Body of pancreas (tissue), 4 donors: Measurements from ENCODE around the gene MUC21. TPM values are rescaled to one million over a fixed set of nuclear protein-coding genes. Genes with fewer than 3 reads are reported as not detected.

ENCODE experiments used
- ATAC-seq: fragments of 150-250 bp; one replicate; pipeline ENCODE4 v1.9.1; 2016
- DNase-seq, 4 donors: peaks; one replicate each; pipeline ENCODE4 v3.0.0-alpha.2; 2019
- H3K27ac ChIP-seq, 4 donors: fragments of 200-600 bp; sonication (generic); 1 replicate in 3 of 4; 2 replicates in 1 of 4; pipeline versions ENCODE4 v1.5.1 to v1.6.1; 2016 to 2019; ENCODE audit warnings: mild to moderate bottlenecking in 1 of 4, mixed read lengths in 1 of 4, moderate library complexity in 1 of 4
- H3K27me3 ChIP-seq, 2 donors: fragments of 200-600 bp; sonication (generic); one replicate each; pipeline ENCODE4 v1.6.0; 2016; ENCODE audit warnings: mild to moderate bottlenecking in 1 of 2
- H3K36me3 ChIP-seq, 2 donors: fragments of 200-600 bp; sonication (generic); replicated peaks in 1 of 2; 2 replicates each; pipeline ENCODE4 v1.5.1; 2016; ENCODE audit warnings: low read depth in 2 of 2; ENCODE audit not compliant: insufficient read depth in 1 of 2
- H3K4me1 ChIP-seq: fragments of 200-600 bp; sonication (generic); one replicate; pipeline ENCODE4 v1.6.0; 2016
- H3K4me3 ChIP-seq, 2 donors: fragments of 200-600 bp; sonication (generic); 1 replicate in 1 of 2; 2 replicates in 1 of 2; pipeline ENCODE4 v1.5.1; 2016 to 2019
- H3K9me3 ChIP-seq, 3 donors: fragments of 200-600 bp; sonication (generic); 1 replicate in 2 of 3; 2 replicates in 1 of 3; pipeline ENCODE4 v1.5.1; 2016
- CTCF ChIP-seq, 7 experiments: fragments of 450-650 bp in 4 of 7; fragments of 200-600 bp in 3 of 7; sonication (generic) in 3 of 7; IDR thresholded peaks; one replicate each; pipeline ENCODE4 v1.5.1; 2016 to 2019; ENCODE audit warnings: antibody characterized with exemption in 7 of 7
- POLR2A ChIP-seq, 3 donors: fragments of 450-650 bp; IDR thresholded peaks; one replicate each; pipeline ENCODE4 v1.6.1; 2016; ENCODE audit warnings: antibody characterized with exemption in 3 of 3, mild to moderate bottlenecking in 2 of 3
- WGBS, 2 donors: methylation state at CpG; one replicate each; pipeline ENCODE4 v1.1.5; 2017; 5-methylcytosine and 5-hydroxymethylcytosine counted together
- intact Hi-C: fragments of 100-400 bp; cut with DNase I; formaldehyde crosslinking; loops from one replicate; pipeline ENCODE4 v1.15.1; 2023
- total RNA-seq, 2 donors: library from RNA; depleted of rRNA; stranded (reverse); fragments of >200 nt; gene quantifications; one replicate each; pipeline ENCODE4 v1.1.0, GENCODE V29; 2016

The MUC21 gene
- total RNA-seq, 2 donors from 2014 or later: not detected

DNA sequence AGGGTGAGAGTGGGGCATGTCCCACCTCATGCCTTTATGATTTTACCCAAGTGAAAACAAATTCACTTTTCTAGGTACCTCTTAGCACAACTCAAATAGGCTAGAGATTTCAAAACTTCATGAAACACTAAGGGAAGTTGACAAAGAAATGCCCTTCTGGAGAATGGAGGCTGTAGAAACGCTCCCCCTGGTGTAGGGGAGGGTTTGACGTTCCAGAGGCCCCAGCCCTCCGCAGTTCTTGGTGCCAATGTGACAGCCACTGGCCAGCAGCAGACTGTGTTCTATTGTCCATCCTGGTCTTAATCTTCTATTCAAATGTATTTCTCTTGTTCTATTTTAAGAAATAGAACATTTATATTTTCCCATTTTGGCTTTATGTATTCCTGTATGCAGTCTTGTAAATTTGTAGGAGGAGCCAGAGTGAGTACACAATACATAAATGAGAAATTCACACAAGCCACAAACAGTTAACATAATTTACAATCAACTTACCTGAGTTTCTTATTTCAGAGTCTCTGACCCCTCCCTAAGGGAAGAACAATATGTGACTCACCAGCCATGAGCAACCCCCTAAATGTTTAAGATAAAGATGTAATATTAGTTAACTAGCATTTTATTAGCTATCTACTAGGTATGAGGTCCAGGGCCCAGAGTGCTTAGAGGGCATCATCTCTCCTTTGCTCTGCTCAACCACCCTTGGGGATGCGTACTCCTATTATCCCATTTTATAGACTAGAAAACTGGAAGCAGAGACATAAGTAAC lies 8.8 kb upstream of the MUC21 start:
- WGBS, 2 donors: 82 to 85% methylated on average over 4 of the region's 4 CpGs
- no peak overlapping the region for H3K27ac ChIP-seq
- no peaks in the 10 kb centered on the region for H3K9me3 ChIP-seq
- H3K4me1 ChIP-seq: no peaks in the 10 kb centered on the region
- intact Hi-C loops: no loop called here
- no peak for TF ChIP-seq POLR2A (IDR thresholded peaks at IDR 0.05)
- no peak for TF ChIP-seq CTCF (IDR thresholded peaks at IDR 0.05)
- ATAC-seq: no peak
- H3K4me3 ChIP-seq: no peak overlapping the region
- H3K36me3 ChIP-seq: no peaks in the 10 kb centered on the region
- no peak for DNase-seq
- H3K27me3 ChIP-seq: no peaks in the 10 kb centered on the region

DNA sequence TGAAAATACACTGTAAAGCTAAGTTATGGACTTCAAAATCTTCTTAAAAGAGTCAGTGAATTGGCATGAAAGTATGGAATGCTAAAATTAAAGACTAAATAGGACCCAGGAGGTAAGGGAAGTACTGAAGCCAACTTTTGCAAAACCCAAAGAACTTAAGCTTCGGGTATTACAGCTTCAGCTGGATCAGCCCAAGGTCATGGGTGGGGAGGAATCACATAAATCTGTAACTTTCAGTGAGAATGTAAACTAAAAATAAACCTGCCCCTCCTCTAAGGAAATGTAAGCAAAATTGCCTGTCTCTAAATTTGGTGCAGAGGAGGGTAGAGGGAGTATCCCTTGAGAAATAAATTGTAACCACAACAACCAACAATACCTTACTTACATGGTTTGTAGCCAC lies 4.4 kb upstream of the MUC21 start:
- H3K9me3 ChIP-seq: no peaks in the 10 kb centered on the region
- TF ChIP-seq CTCF (IDR thresholded peaks at IDR 0.05): no peak
- TF ChIP-seq POLR2A (IDR thresholded peaks at IDR 0.05): no peak
- 28 to 32% methylated on average over 1 of the region's 1 CpG for WGBS, 2 donors
- H3K4me3 ChIP-seq: no peak overlapping the region
- DNase-seq (no peak), ATAC-seq (no peak)
- intact Hi-C loops: no loop called here
- no peaks in the 10 kb centered on the region for H3K27me3 ChIP-seq
- H3K27ac ChIP-seq: no peak overlapping the region
- peaks cover 6% of the 10 kb centered on the region for H3K4me1 ChIP-seq
- H3K36me3 ChIP-seq: no peaks in the 10 kb centered on the region

DNA sequence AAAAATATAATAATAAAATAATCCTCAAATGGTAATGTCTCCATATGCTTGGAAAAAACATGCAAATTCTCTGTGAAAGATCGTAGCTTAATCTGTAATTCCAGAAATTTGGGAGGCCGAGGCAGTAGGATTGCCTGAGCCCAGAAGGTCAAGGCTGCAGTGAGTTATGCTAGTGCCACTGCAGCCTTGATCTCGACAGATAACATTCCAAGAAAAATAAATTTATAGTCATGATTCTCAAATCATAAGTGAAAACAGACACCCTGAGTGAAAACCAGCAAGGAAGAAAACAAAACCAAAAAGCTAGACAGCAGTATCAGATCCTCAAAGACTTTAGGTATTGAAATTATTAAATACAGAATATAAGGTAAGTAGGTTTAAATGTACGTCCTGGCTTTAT lies 3.8 kb upstream of the MUC21 start:
- H3K27ac ChIP-seq: no peak overlapping the region
- 32 to 39% methylated on average over 4 of the region's 4 CpGs for WGBS, 2 donors
- H3K36me3 ChIP-seq: no peaks in the 10 kb centered on the region

GRCh38 chr6:30981942-30982772 lies 1.4 kb upstream of the MUC21 start:
- Histone ChIP-seq H3K9me3 (no peaks in the 10 kb centered on the region), H3K36me3 (no peaks in the 10 kb centered on the region), H3K4me3 (no peak overlapping the region), H3K27me3 (no peaks in the 10 kb centered on the region), H3K27ac (peak overlapping the region in 3 of 4 donors; percentile 13 to 62 (median 39)), H3K4me1 (peaks cover 6% of the 10 kb centered on the region)
- intact Hi-C loops: no loop called here
- WGBS, 2 donors: 5 to 9% methylated on average over 13 of the region's 13 CpGs
- TF ChIP-seq CTCF (IDR thresholded peaks at IDR 0.05) (peak in 5 of 7 experiments; percentile 23 to 52 (median 45)), POLR2A (IDR thresholded peaks at IDR 0.05) (no peak)
- DNase-seq: peak; percentile 58 to 76 (median 68)
- ATAC-seq: peak; percentile 92

More for the DNA sequence above, 3.8 kb upstream of the MUC21 start:
- Histone ChIP-seq H3K9me3 (no peaks in the 10 kb centered on the region), H3K27me3 (no peaks in the 10 kb centered on the region), H3K4me1 (peaks cover 6% of the 10 kb centered on the region), H3K4me3 (no peak overlapping the region)
- intact Hi-C loops: no loop called here
- DNase-seq (no peak), ATAC-seq (no peak)
- TF ChIP-seq POLR2A (IDR thresholded peaks at IDR 0.05) (no peak), CTCF (IDR thresholded peaks at IDR 0.05) (no peak)
